ENCODE measurements around the gene P2RX6.

The P2RX6 gene

GRCh38 chr22:21013657-21014201, 1.2 kb upstream of the P2RX6 start:
- no peak for TF ChIP-seq CTCF (IDR thresholded peaks at IDR 0.05; ENCODE audit: control extremely low read depth, extremely low read depth, low read depth, missing control alignments)
- CTCF ChIA-PET = interaction anchor here (1.1 kb wide), 1 partner anchor 10 kb away, joined by 3 read pairs; no protein-coding TSS in a partner anchor
- DNase-seq (ENCODE audit: extremely low spot score) = no peak
- POLR2A ChIA-PET = no interaction called here

GRCh38 chr22:21014202-21014725, 701 bp upstream of the P2RX6 start:
- peak; percentile 93 for DNase-seq (ENCODE audit: extremely low spot score)
- ChIA-PET POLR2A (no interaction called here), CTCF (interaction anchor here (1.1 kb wide), 1 partner anchor 10 kb away, joined by 3 read pairs; no protein-coding TSS in a partner anchor)
- TF ChIP-seq CTCF (IDR thresholded peaks at IDR 0.05; ENCODE audit: control extremely low read depth, extremely low read depth, low read depth, missing control alignments) = no peak

DNA sequence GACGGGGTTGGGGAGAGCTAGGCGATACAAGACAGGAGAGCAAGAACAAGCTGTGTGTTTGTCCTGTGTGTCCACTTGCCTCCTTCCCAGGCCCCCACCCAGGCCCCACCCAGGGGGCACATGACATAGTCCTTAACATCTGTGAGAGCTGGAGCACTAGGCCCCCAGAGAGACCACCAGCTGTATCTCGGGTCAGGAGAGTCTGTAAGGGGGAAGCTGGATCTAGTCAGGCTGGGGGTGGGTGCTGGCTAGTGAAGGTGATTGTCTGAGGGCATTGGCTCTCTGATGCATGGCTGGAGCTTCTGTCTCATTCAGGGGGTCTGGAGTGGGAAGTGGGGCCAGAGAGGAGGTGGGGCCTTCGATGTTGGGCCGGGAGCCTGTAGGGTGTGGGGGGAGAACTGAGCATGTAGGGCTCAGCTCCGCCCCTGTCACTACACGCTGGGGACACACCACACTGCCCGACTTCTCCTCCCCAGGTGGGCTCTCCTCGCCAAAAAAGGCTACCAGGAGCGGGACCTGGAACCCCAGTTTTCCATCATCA, 571 bp downstream of the P2RX6 start:
- DNase-seq (ENCODE audit: extremely low spot score) = no peak
- TF ChIP-seq CTCF (IDR thresholded peaks at IDR 0.05; ENCODE audit: control extremely low read depth, extremely low read depth, low read depth, missing control alignments) = no peak
- ChIA-PET CTCF (no interaction called here), POLR2A (no interaction called here)

DNA sequence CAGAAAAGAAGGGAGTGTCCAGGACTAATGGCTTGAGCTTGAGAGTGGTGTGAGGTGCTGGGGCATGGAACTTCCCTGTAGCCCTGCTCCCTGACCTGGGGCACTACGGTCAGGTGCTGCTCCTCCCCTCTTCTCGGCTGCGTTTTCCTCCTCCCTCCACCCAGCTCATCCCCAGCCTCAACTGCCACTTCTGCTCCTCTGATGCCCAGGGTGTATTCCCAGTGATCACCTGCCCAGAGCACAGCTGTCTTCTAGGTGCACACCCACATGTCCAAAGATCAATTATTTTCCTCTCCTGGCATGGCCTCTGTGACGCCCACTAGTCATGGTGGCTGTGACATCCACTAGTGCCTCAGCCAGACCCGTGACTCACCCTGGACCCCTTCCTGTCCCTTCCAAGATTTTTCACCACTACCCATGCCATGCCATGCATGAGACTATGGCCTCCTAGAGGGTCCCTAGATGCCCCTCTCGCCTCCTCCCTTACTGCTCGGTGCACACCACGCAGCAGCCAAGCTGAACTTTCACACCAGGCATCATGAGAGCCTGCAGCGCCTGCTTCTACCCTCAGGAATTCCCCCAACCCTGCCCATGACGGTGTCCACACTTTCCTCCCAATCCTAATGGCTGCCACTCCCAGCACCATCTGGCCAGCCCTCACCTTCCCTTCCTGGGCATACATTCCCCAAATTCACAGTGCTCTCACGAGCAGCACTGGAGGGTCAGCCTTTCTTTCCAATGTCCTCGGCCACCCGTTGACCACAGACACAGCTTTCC, 1.9 kb downstream of the P2RX6 start:
- ChIA-PET CTCF (no interaction called here), POLR2A (no interaction called here)

GRCh38 chr22:21018314-21018713, 3.3 kb downstream of the P2RX6 start:
- no peak for TF ChIP-seq CTCF (IDR thresholded peaks at IDR 0.05; ENCODE audit: control extremely low read depth, extremely low read depth, low read depth, missing control alignments)
- POLR2A ChIA-PET = no interaction called here
- DNase-seq (ENCODE audit: extremely low spot score) = no peak
- CTCF ChIA-PET = interaction anchor here (1.0 to 1.2 kb wide), 2 partner anchors 18 to 132 kb away, joined by 3 read pairs; no protein-coding TSS in a partner anchor

More for the DNA sequence above, 1.9 kb downstream of the P2RX6 start:
- no peak for DNase-seq (ENCODE audit: extremely low spot score)
- TF ChIP-seq CTCF (IDR thresholded peaks at IDR 0.05; ENCODE audit: control extremely low read depth, extremely low read depth, low read depth, missing control alignments) = no peak

GRCh38 chr22:21020802-21021429, 6.0 kb downstream of the P2RX6 start:
- TF ChIP-seq CTCF (IDR thresholded peaks at IDR 0.05; ENCODE audit: control extremely low read depth, extremely low read depth, low read depth, missing control alignments) = peak; percentile 52
- ChIA-PET POLR2A (no interaction called here), CTCF (interaction anchor here (0.7 to 1.7 kb wide), 11 partner anchors 8 to 94 kb away, joined by 3 to 5 read pairs (median 3); partner anchors contain the start of genes LZTR1 and SLC7A4)
- peak; percentile 59 for DNase-seq (ENCODE audit: extremely low spot score)

All from GM10248 (cell line).